Measurements from ENCODE around the gene ELOB.
A peak's percentile ranks its signal among the peaks of the same experiment; 100 is the strongest.

ELOB gene

GRCh38 chr16:2770057-2770951 is 6.8 kb downstream of the ELOB start:
- H3K27me3 ChIP-seq = no peaks in the 10 kb centered on the region
- H3K4me1 ChIP-seq = no peaks in the 10 kb centered on the region
- DNase-seq = no peak
- H3K9me3 ChIP-seq = no peaks in the 10 kb centered on the region
- peak; percentile 20; the same call in 1 of the 2 replicates for TF ChIP-seq CTCF (IDR thresholded peaks at IDR 0.05; ENCODE audit: low read depth, low read length)
- H3K4me3 ChIP-seq (ENCODE audit: low read depth, low read length) = no peak overlapping the region
- H3K36me3 ChIP-seq = peaks cover 89% of the 10 kb centered on the region

- Histone ChIP-seq H3K4me3 (ENCODE audit: low read depth, low read length) (no peak overlapping the region), H3K36me3 (peaks cover 92% of the 10 kb centered on the region), H3K4me1 (no peaks in the 10 kb centered on the region), H3K9me3 (no peaks in the 10 kb centered on the region), H3K27me3 (no peaks in the 10 kb centered on the region)
- DNase-seq = no peak
- no peak for TF ChIP-seq CTCF (IDR thresholded peaks at IDR 0.05; ENCODE audit: low read depth, low read length)
Measured at GRCh38 chr16:2769675-2770056, 7.4 kb downstream of the ELOB start.

- no peak for TF ChIP-seq CTCF (IDR thresholded peaks at IDR 0.05; ENCODE audit: low read depth, low read length)
- DNase-seq = no peak
- no peak overlapping the region for H3K4me3 ChIP-seq (ENCODE audit: low read depth, low read length)
- no peaks in the 10 kb centered on the region for H3K27me3 ChIP-seq
- H3K4me1 ChIP-seq = no peaks in the 10 kb centered on the region
- H3K9me3 ChIP-seq = no peaks in the 10 kb centered on the region
- peaks cover 93% of the 10 kb centered on the region for H3K36me3 ChIP-seq
Measured at GRCh38 chr16:2769100-2769529, 8.0 kb downstream of the ELOB start.

- Histone ChIP-seq H3K27me3 (no peaks in the 10 kb centered on the region), H3K4me3 (ENCODE audit: low read depth, low read length) (no peak overlapping the region), H3K4me1 (no peaks in the 10 kb centered on the region), H3K36me3 (peaks cover 93% of the 10 kb centered on the region), H3K9me3 (no peaks in the 10 kb centered on the region)
- DNase-seq = no peak
- no peak for TF ChIP-seq CTCF (IDR thresholded peaks at IDR 0.05; ENCODE audit: low read depth, low read length)
Measured at GRCh38 chr16:2768403-2769089, 8.5 kb downstream of the ELOB start.

- no peaks in the 10 kb centered on the region for H3K27me3 ChIP-seq
- DNase-seq = no peak
- no peaks in the 10 kb centered on the region for H3K9me3 ChIP-seq
- no peak for TF ChIP-seq CTCF (IDR thresholded peaks at IDR 0.05; ENCODE audit: low read depth, low read length)
- no peaks in the 10 kb centered on the region for H3K4me1 ChIP-seq
- no peak overlapping the region for H3K4me3 ChIP-seq (ENCODE audit: low read depth, low read length)
- peaks cover 93% of the 10 kb centered on the region for H3K36me3 ChIP-seq
Measured at GRCh38 chr16:2767891-2768290, 9.2 kb downstream of the ELOB start.

Data from BE2C (cell line).